K562 (cell line): Measurements from ENCODE around the gene PCSK5. TPM values are rescaled to one million over a fixed set of nuclear protein-coding genes. Genes with fewer than 3 reads are reported as not detected.
A peak's percentile ranks its signal among the peaks of the same experiment; 100 is the strongest.
"Not testable (repeated sequence)": the region's sequence is repeated elsewhere in the genome, so short reads cannot be mapped to it uniquely, and the experiment has no call there.

ENCODE experiments used
- ATAC-seq: fragments of 200-7000 bp; cut with Tn5 transposase; 3 replicates; pipeline ENCODE4 v1.9.1; 2020; ENCODE audit warnings: moderate library complexity
- BruUV-seq: library from RNA; stranded (reverse); fragments of 400-500 nt; replicated peaks from 2 replicates; lab custom pipeline; 2021; lab: Mats Ljungman, UMichigan
- CTCF ChIA-PET: fragments of 300-600 bp; formaldehyde crosslinking; extraction: SDS; loops from one replicate; lab custom pipeline; 2021; ENCODE audit warnings: low intra/inter-chr PET ratio; lab: Yijun Ruan, JAX
- POLR2A ChIA-PET: fragments of 300-600, 350-650 bp; sonication (Branson Sonifier 250); formaldehyde crosslinking; extraction: SDS; loops from one replicate; lab custom pipeline; 2021; ENCODE audit warnings: antibody characterized with exemption, inconsistent platforms; lab: Yijun Ruan, JAX
- DNase-seq, 4 experiments: peaks; one replicate each; pipeline versions ENCODE4 v3.0.0 to v3.0.0-alpha.2; 2011 to 2018; ENCODE audit warnings: low spot score in 3 of 4, mixed read lengths in 3 of 4; ENCODE audit errors: extremely low read depth in 1 of 4
- FAIRE-seq: peaks from 2 replicates; lab custom pipeline; 2011; peaks lifted over from hg19 to GRCh38; lab: Jason Lieb, UNC
- H2AFZ ChIP-seq: 2 replicates; pipeline ENCODE4 v1.6.0; 2011; ENCODE audit warnings: low read depth, low read length, control low read depth, inconsistent platforms
- H3K27ac ChIP-seq: fragments of 200-600 bp; 3 replicates; pipeline ENCODE4 v1.8.0; 2011; ENCODE audit warnings: low read depth, mild to moderate bottlenecking, control low read depth, inconsistent platforms, low read length, moderate library complexity, mixed read lengths; ENCODE audit errors: extremely low read depth
- H3K27me3 ChIP-seq, 2 experiments: fragments of 300-600 bp in 1 of 2; 2 replicates in 1 of 2; 3 replicates in 1 of 2; pipeline versions ENCODE4 v1.6.0 to v1.8.0; 2011; ENCODE audit warnings: inconsistent platforms in 2 of 2, low read length in 2 of 2, mild to moderate bottlenecking in 1 of 2, mixed read lengths in 1 of 2, moderate library complexity in 1 of 2; ENCODE audit not compliant: control insufficient read depth in 2 of 2, insufficient read depth in 2 of 2
- H3K36me3 ChIP-seq: fragments of 300-600 bp; 3 replicates; pipeline ENCODE4 v1.8.0; 2011; ENCODE audit warnings: mild to moderate bottlenecking, low read length, inconsistent platforms; ENCODE audit not compliant: control insufficient read depth, insufficient read depth
- H3K4me1 ChIP-seq, 2 experiments: fragments of 200-600 bp in 1 of 2; replicated peaks in 1 of 2; 2 replicates in 1 of 2; 3 replicates in 1 of 2; pipeline versions ENCODE4 v1.5.1 to v1.8.0; 2011; ENCODE audit warnings: inconsistent platforms in 2 of 2, low read length in 2 of 2, mild to moderate bottlenecking in 1 of 2, mixed read lengths in 1 of 2, moderate library complexity in 1 of 2; ENCODE audit not compliant: control insufficient read depth in 2 of 2, insufficient read depth in 2 of 2
- H3K4me2 ChIP-seq: 2 replicates; pipeline ENCODE4 v1.6.1; 2011; ENCODE audit warnings: low read length, control low read depth, inconsistent platforms, mixed read lengths; ENCODE audit not compliant: insufficient read depth
- H3K4me3 ChIP-seq: fragments of 200-600 bp; sonication (generic), shearing (Covaris generic); 2 replicates; pipeline ENCODE4 v1.5.1; 2016; ENCODE audit warnings: control low read depth, inconsistent platforms
- H3K79me2 ChIP-seq: fragments of 200-600 bp; 3 replicates; pipeline ENCODE4 v1.8.0; 2011; ENCODE audit warnings: low read length, inconsistent platforms; ENCODE audit not compliant: control insufficient read depth, insufficient read depth
- H3K9ac ChIP-seq, 2 experiments: 2 replicates each; pipeline versions ENCODE4 v1.6.0 to v1.6.1; 2011; ENCODE audit warnings: low read depth in 2 of 2, low read length in 2 of 2, control low read depth in 1 of 2, inconsistent platforms in 1 of 2, mild to moderate bottlenecking in 1 of 2, mixed read lengths in 1 of 2; ENCODE audit not compliant: insufficient read depth in 1 of 2
- H3K9me1 ChIP-seq: one replicate; pipeline ENCODE4 v1.6.0; 2011; ENCODE audit warnings: inconsistent platforms, mild to moderate bottlenecking, low read length, moderate library complexity; ENCODE audit not compliant: control insufficient read depth, insufficient read depth
- H3K9me3 ChIP-seq: replicated peaks from 2 replicates; pipeline ENCODE4 v1.5.1; 2011; ENCODE audit warnings: low read depth, low read length, inconsistent platforms; ENCODE audit not compliant: control insufficient read depth, insufficient read depth
- H4K20me1 ChIP-seq: replicated peaks from 2 replicates; pipeline ENCODE4 v1.6.1; 2011; ENCODE audit warnings: low read length, inconsistent platforms, mixed read lengths; ENCODE audit not compliant: control insufficient read depth, insufficient read depth
- CTCF ChIP-seq, 3 experiments: IDR thresholded peaks in 2 of 3; conservative IDR thresholded peaks in 1 of 3; 2 replicates each; pipeline ENCODE4 v1.5.1; 2011 to 2012; ENCODE audit warnings: low read length in 3 of 3, mild to moderate bottlenecking in 3 of 3, control low read depth in 2 of 3, improper control_type of control experiment in 1 of 3, inconsistent platforms in 1 of 3, low read depth in 1 of 3, mixed read lengths in 1 of 3, moderate library complexity in 1 of 3; ENCODE audit not compliant: insufficient read depth in 2 of 3
- RFX1 ChIP-seq: fragments of 450-650 bp; IDR thresholded peaks from 2 replicates; pipeline ENCODE4 v1.6.1; 2016; ENCODE audit warnings: mild to moderate bottlenecking, moderate library complexity
- XRCC4 ChIP-seq: IDR thresholded peaks from one replicate; pipeline ENCODE4 v1.6.1; 2011; ENCODE audit not compliant: insufficient read depth, insufficient read length; ENCODE audit errors: extremely low read depth
- ZNF318 ChIP-seq, 2 experiments: fragments of 450-650 bp; IDR thresholded peaks; 2 replicates each; pipeline ENCODE4 v1.6.1; 2016; ENCODE audit warnings: mild to moderate bottlenecking in 2 of 2, borderline replicate concordance in 1 of 2, low read depth in 1 of 2, moderate library complexity in 1 of 2
- WGBS: fragments of 100-300 bp; shearing (Covaris generic); methylation state at CpG from one replicate; pipeline ENCODE4 v1.1.6; 2016; ENCODE audit warnings: low coverage, mixed read lengths; ENCODE audit not compliant: insufficient coverage; ENCODE audit errors: missing lambda C conversion rate; 5-methylcytosine and 5-hydroxymethylcytosine counted together
- in situ Hi-C: fragments of 300-500 bp; cut with MboI; formaldehyde crosslinking; loops from 4 replicates; pipeline ENCODE4 v1.15.0; 2018; ENCODE audit warnings: inconsistent platforms, mixed read lengths
- intact Hi-C: fragments of 100-400 bp; cut with micrococcal nuclease; formaldehyde crosslinking; loops from 2 replicates; pipeline ENCODE4 v1.14.2; 2022
- polyA plus RNA-seq, 8 experiments: library from polyadenylated mRNA; depleted of rRNA in 4 of 8; stranded (reverse) in 5 of 8; unstranded in 3 of 8; fragments of >200 nt; fragmentation: Nextera tagmentation in 2 of 8; fragmentation: Illumina TruSeq in 1 of 8; extraction: Ambion mirVana in 2 of 8; extraction: Trizol in 1 of 8; gene quantifications; 2 replicates each; pipeline versions ENCODE4 v1.2.1 to v1.2.3, GENCODE V29; 2011 to 2014; ENCODE audit warnings: inconsistent platforms in 1 of 8, missing spikeins in 1 of 8
- total RNA-seq, 7 experiments: library from RNA; depleted of rRNA in 6 of 7; stranded (reverse); fragments of >200 nt in 6 of 7; fragmentation: Illumina TruSeq in 2 of 7; extraction: Trizol in 2 of 7; gene quantifications; 2 replicates each; pipeline versions ENCODE4 v1.2.1 to v1.2.3, GENCODE V29; 2011 to 2021; ENCODE audit warnings: low replicate concordance in 1 of 7

The PCSK5 gene
- total and polyA plus RNA-seq, 9 of the 15 experiments (the other 6 are each of a cell fraction or from before 2014, with no cell fraction given): not detected

GRCh38 chr9:76307047-76307446, 416.6 kb downstream of the PCSK5 start:
- H3K4me1 ChIP-seq, H2AFZ ChIP-seq, ATAC-seq, FAIRE-seq, H3K36me3 ChIP-seq, H3K9me1 ChIP-seq, CTCF ChIA-PET, H3K27ac ChIP-seq, BruUV-seq, H3K4me2 ChIP-seq, H3K9ac ChIP-seq, H3K4me3 ChIP-seq, H3K27me3 ChIP-seq, H3K9me3 ChIP-seq, H4K20me1 ChIP-seq, H3K79me2 ChIP-seq: not testable (repeated sequence)
- intact Hi-C loops: loop anchor here (10.0 kb wide), 1 partner anchor 1532 kb away; no protein-coding TSS in a partner anchor
- in situ Hi-C loops: loop anchor here (25.0 kb wide), 1 partner anchor 1520 kb away; no protein-coding TSS in a partner anchor
- DNase-seq: peak in 1 of 4 experiments; percentile 2
- 0 out of 6 replicates have a peak, but pooled peaks of 1 of the 3 experiments have one; percentile 9 for TF ChIP-seq CTCF (IDR thresholded peaks at IDR 0.05 in 2 of 3, conservative IDR thresholded peaks at IDR 0.05 in 1 of 3; ENCODE audit: insufficient read depth in 2 of 3, low read depth in 1 of 3, low read length in 3 of 3)
- peak; percentile 68 for TF ChIP-seq RFX1
- 4% methylated on average over 4 of the region's 7 CpGs for WGBS
- POLR2A ChIA-PET: interaction anchor here (0.6 kb wide), 1 partner anchor 87 kb away, joined by 4 read pairs; the partner anchor contains the start of gene RFK

- POLR2A ChIA-PET: interaction anchor here (0.6 kb wide), 1 partner anchor 80 kb away, joined by 3 read pairs; no protein-coding TSS in a partner anchor
- Histone ChIP-seq H3K4me2 (no peak overlapping the region), H3K4me1 (no peaks in the 10 kb centered on the region), H2AFZ (no peak overlapping the region), H3K9ac (no peak overlapping the region), H4K20me1 (no peaks in the 10 kb centered on the region), H3K4me3 (no peak overlapping the region), H3K9me1 (no peaks in the 10 kb centered on the region), H3K36me3 (no peaks in the 10 kb centered on the region), H3K27me3 (no peaks in the 10 kb centered on the region), H3K79me2 (no peaks in the 10 kb centered on the region), H3K27ac (no peak overlapping the region), H3K9me3 (no peaks in the 10 kb centered on the region)
- intact Hi-C loops: loop anchor here (10.0 kb wide), 1 partner anchor 404 kb away; no protein-coding TSS in a partner anchor
- no peak for DNase-seq
- 5% methylated on average over 7 of the region's 7 CpGs for WGBS
- ATAC-seq: no peak
- CTCF ChIA-PET: no interaction called here
- in situ Hi-C loops: loop anchor here (25.0 kb wide), 1 partner anchor 1523 kb away; no protein-coding TSS in a partner anchor
- no TSS peak for BruUV-seq
- FAIRE-seq: no peak
- TF ChIP-seq ZNF318 (IDR thresholded peaks at IDR 0.05; ENCODE audit: borderline replicate concordance in 1 of 2, low read depth in 1 of 2) (no peak), XRCC4 (no peak)
Measured at GRCh38 chr9:76310577-76310976, 420.1 kb downstream of the PCSK5 start.
